HG02642 (cell line): ENCODE results near the gene MTHFD2L.

Source experiments
- ATAC-seq: cut with Tn5 transposase; IDR thresholded peaks from one replicate; pipeline ENCODE4 v1.9.1; 2021; ENCODE audit warnings: mild to moderate bottlenecking; ENCODE audit not compliant: unreplicated experiment, poor library complexity

Gene MTHFD2L

DNA sequence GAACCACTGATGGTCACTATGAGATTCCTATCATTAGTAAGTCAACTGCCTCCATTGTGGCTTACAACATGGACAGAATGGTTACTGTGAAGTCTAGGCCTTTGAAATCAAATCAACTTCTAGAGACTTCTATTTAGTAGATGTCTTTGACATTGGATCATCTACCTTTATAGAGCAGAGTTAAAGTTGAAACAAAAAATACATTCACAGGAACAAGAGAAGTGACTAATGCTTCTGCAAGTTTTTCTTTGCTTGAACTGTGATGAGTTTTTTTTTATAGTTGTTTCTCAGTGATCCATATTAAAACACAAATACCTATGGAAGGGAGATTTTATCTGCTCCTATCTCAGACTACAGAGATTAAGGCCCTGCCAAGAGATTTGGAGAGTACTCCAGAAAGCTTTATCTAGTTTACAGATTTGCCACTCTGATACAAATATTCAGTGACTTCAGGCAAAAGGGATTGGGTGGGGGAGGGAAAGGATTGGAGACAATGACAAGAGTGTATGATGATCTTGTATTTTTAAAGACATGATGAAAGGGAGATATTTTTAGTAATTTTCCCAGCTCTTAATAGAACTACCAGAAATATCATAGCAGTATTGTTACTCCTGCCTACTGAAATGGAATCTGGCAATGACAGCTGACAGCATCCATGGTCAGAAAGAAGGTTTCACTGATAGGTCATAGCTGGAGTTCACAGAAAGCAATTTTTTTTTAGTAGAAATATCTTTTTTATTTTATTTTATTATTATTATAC is 134.4 kb downstream of the MTHFD2L start:
- ATAC-seq = no peak

DNA sequence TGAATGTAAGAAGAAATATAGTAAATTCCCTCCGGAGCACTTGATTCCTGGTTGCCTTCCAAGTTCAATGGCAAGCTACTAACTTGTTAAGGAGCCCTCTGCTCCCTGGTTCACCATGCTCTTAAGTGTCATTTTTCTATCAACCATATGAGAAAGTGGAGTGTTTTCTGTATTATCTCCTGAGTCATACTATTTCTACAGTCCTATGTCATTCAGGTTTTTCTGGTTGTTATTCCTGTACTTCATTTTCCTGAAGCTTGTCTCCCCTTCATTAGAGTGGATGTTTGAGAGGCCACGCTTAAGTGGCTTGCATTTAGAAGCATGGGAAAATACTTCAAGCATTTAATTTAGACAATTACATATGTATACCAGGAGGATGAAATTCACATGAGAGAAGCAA is 135.6 kb downstream of the MTHFD2L start:
- ATAC-seq = no peak

DNA sequence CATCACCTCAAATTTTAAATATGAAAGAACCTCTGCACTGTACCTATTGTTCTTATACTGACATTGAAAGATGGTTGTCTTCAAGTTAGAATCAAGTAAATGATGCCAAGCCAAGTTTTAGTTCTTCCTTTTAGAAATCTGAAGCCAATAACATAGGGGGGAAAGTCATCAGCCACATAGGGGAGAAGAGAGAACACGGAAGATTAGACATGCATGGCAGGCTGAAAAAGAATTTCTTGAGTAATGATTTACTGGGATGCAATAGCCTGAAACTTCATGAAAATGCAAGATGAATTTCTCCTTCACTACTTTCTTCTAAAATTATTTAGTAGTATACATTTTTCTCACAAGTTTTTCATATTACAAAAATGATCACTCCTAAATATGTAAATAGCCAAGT is 136.8 kb downstream of the MTHFD2L start:
- no peak for ATAC-seq

DNA sequence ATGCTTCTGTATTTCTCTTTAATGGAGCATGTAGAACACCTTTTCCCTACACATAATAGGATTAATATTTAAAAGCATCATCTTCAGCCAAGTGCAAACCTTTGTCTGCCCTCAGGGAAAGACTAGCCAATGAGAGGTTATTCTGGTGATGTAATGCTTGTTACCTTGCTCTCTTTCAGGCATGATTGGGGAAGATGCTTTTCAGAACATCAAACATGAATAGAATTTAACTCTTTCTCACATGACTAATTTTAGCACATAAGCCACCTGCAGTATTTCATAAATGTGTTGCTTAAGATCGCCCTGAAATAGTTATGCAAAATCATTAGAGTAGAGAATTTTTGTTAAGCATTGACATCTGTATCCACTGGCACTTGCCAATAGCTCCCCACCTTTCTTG is 139.6 kb downstream of the MTHFD2L start:
- ATAC-seq = peak; percentile 59

DNA sequence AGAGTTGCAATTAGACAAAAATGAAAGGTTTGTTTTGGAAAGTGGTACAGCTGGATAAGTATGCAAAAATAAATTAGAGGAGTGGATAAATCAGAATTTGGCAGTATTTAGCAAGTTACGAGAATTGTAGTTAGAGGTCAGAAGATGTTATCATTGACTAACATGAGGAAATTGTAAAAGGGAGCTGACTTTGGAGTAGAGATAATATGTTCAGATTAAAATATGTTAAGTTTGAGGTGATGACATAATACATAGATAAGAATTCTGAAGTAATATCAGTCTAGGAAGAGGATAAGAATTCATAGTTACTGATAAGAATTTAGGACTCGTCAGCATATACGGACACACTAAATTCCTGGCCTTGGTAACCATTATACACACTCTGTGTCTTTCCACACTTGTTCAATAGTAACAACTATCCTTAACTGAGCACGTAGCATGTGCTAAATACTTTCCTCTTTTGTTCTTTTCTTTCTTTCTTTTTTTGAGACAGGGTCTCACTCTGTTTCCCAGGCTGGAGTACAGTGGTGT is 146.2 kb downstream of the MTHFD2L start:
- ATAC-seq = no peak

DNA sequence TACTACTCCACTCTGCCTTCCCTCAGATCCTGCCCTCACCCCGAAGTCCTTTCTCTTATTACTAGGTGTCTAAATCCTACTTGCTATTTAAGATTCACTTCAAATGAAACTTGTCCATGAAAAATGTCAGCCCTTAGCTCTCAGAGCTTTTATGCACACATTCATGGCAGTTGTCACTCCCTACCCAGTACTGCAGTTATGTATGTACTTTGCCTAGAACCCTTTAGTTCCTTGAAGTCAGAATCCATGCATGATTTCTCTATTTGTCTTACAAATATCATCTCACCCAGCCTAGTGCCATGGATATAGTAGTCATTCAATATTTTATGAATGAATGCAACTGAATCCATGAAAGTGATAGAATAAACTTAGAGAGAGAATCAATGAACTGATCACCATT is 147.1 kb downstream of the MTHFD2L start:
- no peak for ATAC-seq

DNA sequence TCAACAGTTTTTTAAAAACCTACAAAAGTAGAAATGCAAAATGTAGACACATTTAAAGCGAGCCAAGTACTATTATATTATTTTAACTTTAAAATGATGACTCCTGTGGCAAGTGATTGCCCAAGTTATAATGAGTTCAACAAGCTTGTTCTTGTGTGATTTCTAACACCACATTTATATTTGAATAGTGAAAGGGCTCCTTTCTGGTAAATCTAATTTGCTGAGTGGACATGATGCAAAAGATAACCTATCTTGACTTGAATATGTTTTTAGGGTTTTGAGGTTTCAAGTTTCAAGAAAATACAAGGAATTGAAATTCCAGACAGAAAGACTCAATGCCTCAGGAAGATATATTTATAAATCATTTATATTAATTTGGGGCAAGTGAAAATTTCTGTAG is 149.3 kb downstream of the MTHFD2L start:
- no peak for ATAC-seq

DNA sequence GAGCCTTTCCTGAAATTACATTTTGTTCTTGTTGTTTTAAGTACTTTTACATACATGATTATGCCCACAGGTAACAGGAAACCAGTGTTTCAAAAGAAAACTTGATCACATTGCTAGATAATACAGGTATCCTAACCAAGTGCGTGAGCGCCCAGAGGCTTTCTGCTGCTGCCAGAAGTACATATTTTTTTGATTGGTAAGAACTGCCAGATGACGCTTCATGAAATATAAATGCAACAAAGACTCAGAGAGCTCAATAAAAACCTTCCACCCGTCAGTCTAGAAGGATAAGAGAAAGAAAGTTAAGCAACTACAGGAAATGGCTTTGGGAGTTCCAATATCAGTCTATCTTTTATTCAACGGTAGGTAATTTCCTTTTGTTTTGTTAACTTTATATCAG is 150.3 kb downstream of the MTHFD2L start, which contains the start of gene EPGN:
EPGN (plus strand) TSS at position 256 of the 400 bp plus-strand sequence; CDS start at position 320, 64 bp downstream.
- ATAC-seq = no peak

DNA sequence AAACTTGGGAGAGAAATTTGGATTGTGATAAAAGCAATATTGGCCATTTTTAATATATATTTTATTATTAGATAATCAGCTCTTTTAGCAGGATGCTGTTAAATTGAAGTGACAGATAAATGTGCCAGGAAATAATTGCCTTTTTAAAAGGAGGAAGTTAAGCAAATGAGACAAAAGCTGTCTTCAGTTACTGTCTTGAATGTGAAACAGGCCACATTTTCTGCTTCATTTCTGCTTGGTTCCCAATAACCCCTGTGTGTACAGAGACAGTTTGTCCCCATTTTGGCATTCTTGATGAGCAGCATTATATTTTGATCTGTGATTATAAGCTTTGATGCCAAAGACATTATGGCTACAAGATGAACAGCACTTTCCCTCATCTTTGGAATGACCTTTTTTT is 151.3 kb downstream of the MTHFD2L start:
- ATAC-seq = peak; percentile 48

DNA sequence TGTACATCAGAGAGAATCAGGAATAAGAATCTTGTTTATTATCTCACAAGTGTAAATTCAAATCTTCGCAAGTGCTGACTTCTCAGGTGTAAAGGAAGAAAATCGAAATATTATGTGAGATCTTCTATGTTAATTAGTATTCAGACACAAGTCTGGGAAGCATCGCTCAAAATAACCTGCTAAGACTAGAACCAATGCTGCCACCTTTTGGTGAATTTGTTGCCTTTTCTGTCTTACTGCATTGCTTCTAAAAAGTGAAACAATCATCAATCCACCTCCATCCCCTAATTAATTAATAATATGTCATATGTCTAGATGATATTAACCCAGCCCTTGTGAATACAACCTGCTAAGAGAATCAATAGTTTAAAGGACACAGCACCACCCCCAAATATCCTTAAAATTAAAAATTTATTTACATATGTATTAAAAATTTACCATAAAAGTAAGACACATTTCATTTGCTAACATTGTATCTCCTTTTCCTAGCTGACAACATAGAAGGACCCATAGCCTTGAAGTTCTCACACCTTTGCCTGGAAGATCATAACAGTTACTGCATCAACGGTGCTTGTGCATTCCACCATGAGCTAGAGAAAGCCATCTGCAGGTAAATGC is 153.9 kb downstream of the MTHFD2L start:
- ATAC-seq = no peak

DNA sequence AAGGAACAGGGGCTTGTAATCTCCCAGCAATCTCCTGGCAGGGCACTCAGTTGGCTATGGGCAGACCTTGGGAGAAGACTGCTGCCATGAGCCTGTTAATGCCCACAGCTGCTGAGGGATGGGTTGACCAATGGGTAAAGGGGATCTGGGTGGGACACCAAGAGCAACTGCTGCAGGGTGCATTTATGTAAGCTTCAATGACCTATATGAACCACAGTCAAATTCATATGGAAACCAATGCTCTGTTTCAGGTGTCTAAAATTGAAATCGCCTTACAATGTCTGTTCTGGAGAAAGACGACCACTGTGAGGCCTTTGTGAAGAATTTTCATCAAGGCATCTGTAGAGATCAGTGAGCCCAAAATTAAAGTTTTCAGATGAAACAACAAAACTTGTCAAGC is 156.4 kb downstream of the MTHFD2L start:
- ATAC-seq = peak; percentile 53

DNA sequence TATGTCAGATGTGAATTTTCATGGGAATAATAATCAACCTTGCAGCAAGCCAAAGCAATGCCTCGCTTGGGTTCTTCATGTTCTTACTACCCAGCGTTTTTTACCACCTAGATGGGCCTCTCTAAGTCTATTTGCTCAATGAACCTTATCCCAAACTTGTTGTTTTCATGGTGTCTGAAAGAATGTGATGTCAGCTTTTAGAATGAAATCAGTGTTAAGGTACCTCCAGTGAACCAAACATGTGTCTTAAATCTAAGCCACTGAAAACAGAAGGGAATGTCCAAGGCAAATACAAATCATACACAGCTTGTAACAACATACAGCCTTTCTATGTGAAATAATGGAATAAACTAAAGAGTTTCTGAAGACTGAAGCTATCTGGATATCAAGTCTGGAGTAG is 157.0 kb downstream of the MTHFD2L start:
- ATAC-seq = peak; percentile 23

DNA sequence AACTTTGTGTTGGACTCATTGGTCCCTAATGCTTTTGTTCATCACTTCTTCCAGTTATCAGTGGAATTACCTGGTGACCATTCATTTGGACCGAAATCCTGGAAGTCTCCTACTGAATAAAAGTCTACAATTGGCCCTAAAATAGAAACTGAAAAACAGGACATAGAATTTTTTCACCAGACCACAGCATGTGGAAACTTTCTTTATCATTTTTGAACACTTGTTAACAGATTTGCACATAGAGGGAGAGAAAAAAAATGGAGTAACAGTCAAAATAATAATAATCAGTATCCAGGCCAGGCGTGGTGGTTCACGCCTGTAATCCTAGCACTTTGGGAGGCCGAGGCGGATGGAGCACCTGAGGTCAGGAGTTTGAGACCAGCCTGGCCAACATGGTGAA is 157.5 kb downstream of the MTHFD2L start:
- no peak for ATAC-seq

DNA sequence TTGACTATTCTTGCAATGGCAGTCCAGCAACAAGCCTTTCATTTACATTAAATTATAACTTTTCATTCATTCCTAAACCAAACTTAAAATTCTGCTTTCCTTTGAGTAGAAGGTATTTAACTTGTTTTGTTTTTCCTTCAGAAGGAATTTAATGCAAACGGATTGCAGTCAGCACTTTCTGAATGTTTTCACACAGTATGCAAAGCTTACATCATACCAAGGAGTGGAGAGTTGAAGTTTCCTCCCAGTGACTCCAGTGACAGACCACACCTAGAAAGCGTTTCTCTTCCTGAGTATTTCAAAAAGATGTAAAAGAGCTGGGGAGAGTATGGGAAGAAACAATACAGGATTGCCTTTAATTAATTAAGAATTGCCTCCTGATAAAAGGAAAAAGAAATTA is 158.5 kb downstream of the MTHFD2L start:
- ATAC-seq = no peak

DNA sequence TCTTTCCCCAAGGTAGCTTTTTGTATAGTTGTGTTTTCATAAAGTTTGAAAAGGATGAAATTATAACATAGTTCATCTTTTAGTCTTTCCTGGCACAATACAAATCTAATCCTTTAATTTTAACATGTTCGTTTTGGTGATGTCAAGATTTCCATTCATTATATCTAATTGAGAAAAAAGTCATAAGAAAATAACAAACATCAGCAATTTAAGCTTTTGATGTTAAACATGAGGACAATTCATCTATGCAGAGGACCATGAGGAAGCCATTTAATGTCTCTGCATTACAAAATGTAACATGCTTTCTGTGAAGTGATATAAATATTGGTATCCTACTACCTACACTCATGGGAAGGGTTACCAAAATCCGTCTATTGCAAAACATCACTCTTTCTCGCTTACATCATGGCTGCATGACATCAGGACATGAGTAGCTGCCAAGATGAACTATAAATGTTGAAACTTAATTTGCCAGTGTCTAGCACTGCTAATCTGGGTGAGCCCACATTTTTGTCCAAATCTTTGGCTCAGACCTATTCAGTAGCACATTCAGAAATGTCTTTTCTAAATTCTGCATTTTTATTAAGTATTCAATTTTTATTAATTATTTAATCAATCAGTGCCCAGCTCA is 159.8 kb downstream of the MTHFD2L start:
- ATAC-seq = no peak

DNA sequence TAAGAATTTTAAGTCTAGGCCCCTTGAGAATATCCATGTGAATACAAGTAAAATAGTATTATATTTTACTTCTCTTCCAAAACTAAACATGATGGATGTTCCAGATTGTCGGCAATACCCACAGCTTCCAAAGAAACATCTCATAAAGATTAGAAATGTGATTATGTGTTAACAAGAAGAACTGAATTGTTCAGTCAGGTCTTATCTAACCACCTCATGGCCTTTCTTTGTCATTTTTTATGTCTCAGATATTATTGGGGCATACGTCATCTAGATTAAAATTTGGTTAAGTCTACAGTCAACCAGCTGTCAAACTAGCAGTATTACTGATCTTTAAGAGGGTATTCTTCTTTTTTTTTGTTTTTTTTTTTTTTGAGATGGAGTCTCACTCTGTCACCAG is 160.4 kb downstream of the MTHFD2L start:
- ATAC-seq = no peak

DNA sequence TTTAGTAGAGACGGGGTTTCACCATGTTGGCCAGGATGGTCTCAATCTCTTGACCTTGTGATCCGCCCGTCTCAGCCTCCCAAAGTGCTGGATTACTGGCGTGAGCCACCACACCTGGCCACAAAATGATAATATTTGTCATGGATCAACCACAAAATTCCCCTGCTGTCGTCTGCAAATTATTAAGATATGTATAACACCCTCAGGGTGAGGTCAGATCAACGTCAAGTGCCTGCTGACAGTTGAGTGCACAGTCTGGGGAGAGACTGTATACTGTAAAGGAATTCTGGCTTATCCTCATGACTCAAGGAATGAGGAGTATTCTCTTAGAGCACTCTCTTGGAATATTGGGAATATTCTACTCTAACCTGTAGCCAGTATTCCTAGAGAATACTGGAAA is 161.6 kb downstream of the MTHFD2L start:
- no peak for ATAC-seq

DNA sequence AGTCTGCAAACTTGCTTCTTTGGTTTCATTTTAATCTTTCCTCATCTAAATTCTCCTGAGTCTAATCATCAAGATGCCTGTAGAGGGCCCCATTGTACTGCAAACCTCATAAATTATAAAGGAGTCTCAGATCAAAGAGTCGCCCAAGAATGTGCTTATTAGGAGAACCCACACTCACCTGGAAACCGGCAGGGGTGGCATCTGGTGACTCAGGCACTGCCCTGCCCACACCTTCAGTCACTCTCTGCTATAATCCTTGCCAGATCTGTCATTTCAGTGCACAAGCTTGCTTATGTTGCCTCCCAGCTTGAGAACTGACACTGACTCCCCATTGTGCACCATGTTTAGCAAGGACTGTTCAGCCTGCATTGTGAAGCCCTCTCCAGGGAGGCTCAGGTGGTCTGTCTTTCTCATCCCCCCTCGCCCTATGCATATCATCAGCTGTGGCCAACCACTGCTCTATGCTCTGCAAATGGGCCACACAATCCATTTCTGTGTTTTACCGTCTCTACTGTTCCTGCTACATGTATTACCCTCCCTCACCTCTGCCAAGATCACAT is 162.7 kb downstream of the MTHFD2L start:
- ATAC-seq = peak; percentile 75

DNA sequence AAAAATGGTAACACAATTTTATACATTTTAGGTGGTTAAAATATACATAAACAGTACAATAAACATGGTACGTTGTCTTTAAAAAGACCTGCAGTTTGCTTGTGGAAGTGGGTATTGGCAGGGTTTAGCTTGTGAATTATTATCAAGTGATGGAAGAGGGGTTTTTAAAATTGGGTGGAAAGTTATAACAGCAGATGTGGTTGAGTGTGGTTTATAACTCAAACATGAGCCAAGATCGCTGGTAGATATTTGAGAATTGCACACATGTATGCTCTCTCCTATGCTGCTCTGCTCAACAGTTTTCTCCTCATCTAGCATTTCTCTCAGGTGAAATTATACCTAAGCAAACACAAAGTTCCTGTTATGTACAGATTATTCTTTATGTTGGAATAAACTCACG is 164.4 kb downstream of the MTHFD2L start:
- no peak for ATAC-seq

DNA sequence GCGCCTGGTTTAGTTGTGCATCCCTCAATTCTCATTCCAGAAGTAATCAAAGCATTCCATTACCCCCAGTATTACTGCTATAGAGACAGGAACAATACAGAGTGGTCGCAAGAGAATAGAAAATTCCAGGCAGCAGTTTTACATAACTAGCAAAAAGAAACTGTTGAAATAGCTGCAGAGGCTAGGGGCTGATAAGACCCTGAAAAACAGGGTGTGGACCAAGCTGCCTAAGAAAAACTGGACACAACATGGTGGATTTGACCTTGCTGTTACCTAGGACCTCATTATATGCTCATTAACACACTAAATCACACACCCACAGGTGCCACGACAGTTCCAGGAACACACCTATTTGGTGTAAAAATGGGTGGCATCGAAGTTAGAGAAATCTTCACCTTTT is 165.7 kb downstream of the MTHFD2L start:
- no peak for ATAC-seq

DNA sequence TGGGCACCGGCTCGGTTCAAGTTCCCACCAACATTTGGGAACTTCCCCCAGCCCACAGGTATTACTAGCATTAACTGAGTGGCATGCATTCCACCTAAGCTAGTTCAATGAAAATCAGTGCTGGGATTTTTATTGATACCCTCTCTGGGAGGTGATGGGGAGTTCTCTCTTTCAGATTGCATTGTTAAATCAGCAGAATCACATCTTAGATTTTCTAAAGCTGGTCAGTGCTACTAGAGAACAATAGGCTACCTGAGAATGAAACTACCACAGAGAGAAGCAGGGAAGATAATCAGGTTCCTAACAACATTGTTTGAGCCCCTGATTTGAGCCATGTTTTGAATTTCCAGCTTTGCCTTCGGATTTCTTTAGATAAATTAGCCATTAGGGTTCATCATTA is 166.3 kb downstream of the MTHFD2L start:
- no peak for ATAC-seq
